ENCODE measurements around the gene KCNJ11. TPM values are rescaled to one million over a fixed set of nuclear protein-coding genes. Genes with fewer than 3 reads are reported as not detected.

The KCNJ11 gene
- total and polyA plus RNA-seq, 3 donors from 2014 or later: 1.4 to 2.1 (median 1.7) TPM

DNA sequence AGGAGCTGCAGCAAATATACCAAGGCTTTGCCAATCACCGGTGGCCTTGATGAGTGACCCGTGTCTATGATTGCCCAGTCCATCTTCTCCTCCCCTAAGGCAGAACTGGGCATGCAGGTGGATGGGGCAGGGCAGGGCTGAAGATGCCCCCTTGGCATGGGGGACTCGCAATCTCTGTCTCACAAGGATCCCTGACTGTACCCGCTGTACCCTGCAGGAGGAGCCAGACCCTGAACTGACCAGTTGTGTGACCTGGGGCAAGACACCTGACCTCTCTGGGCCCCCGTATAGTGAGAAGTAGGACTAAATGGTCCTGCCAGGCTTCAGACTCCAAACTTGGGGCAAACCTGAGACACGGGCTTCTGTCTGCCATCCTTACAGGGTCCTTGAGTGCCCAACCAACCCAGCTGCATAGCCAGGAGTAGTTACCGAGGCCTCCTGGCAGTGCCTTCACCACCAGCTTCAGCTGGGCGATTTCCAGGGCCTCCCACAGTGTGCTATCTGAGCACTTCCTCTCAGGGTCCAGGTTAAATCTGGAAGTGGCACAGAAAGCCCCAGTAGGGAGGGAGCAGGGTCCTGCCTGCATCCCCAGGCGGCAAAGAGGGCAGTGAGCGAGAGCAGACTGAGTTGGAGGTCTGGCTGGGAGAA is 6.4 kb upstream of the KCNJ11 start:
- intact Hi-C loops (cut with DNase I; ENCODE audit: low total_unique reads): no loop called here
- Histone ChIP-seq H3K27ac (no peak overlapping the region), H3K4me1 (no peaks in the 10 kb centered on the region)

DNA sequence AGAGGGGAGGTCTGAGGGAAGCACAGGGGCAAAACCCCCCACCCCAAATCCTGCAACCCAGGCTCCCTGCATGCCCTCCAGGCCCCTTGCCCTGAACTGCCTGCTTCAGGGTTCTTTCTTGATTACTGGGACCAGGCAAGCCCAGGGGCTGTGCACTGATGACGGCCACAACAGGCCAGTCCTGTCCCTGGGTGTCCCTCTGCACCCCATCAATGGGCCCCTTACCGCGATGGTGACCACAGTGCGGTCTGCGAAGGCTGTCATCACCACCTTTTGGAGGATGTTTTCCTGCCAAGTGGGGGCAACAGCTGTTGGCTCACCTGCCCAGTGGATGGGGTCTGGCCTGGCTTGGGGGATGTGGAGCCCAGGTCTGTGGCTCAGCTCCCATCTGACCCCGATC is 5.0 kb upstream of the KCNJ11 start:
- no peak overlapping the region for H3K4me3 ChIP-seq
- intact Hi-C loops (cut with DNase I; ENCODE audit: low total_unique reads): no loop called here
- H3K27me3 ChIP-seq: no peaks in the 10 kb centered on the region
- no peaks in the 10 kb centered on the region for H3K36me3 ChIP-seq (ENCODE audit: low read depth, missing control alignments)
- TF ChIP-seq, protein P1, sequence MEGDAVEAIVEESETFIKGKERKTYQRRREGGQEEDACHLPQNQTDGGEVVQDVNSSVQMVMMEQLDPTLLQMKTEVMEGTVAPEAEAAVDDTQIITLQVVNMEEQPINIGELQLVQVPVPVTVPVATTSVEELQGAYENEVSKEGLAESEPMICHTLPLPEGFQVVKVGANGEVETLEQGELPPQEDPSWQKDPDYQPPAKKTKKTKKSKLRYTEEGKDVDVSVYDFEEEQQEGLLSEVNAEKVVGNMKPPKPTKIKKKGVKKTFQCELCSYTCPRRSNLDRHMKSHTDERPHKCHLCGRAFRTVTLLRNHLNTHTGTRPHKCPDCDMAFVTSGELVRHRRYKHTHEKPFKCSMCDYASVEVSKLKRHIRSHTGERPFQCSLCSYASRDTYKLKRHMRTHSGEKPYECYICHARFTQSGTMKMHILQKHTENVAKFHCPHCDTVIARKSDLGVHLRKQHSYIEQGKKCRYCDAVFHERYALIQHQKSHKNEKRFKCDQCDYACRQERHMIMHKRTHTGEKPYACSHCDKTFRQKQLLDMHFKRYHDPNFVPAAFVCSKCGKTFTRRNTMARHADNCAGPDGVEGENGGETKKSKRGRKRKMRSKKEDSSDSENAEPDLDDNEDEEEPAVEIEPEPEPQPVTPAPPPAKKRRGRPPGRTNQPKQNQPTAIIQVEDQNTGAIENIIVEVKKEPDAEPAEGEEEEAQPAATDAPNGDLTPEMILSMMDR (IDR thresholded peaks at IDR 0.05): no peak
- TF ChIP-seq POLR2A (IDR thresholded peaks at IDR 0.05): no peak
- peaks cover 3% of the 10 kb centered on the region for H3K4me1 ChIP-seq
- H3K9me3 ChIP-seq: no peaks in the 10 kb centered on the region
- no peak overlapping the region for H3K27ac ChIP-seq
- DNase-seq: no peak
- WGBS, 2 donors: 94% methylated on average over 6 of the region's 6 CpGs; no CpG with 5 or more reads in 1 of the 2 donors

More for the DNA sequence above, 6.4 kb upstream of the KCNJ11 start:
- Histone ChIP-seq H3K27me3 (no peaks in the 10 kb centered on the region), H3K4me3 (no peak overlapping the region), H3K9me3 (no peaks in the 10 kb centered on the region), H3K36me3 (ENCODE audit: low read depth, missing control alignments) (no peaks in the 10 kb centered on the region)
- 81 to 82% methylated on average over 7 to 10 of the region's 10 CpGs for WGBS, 2 donors
- no peak for DNase-seq
- TF ChIP-seq, protein P1 (IDR thresholded peaks at IDR 0.05): no peak
- no peak for TF ChIP-seq POLR2A (IDR thresholded peaks at IDR 0.05)

DNA sequence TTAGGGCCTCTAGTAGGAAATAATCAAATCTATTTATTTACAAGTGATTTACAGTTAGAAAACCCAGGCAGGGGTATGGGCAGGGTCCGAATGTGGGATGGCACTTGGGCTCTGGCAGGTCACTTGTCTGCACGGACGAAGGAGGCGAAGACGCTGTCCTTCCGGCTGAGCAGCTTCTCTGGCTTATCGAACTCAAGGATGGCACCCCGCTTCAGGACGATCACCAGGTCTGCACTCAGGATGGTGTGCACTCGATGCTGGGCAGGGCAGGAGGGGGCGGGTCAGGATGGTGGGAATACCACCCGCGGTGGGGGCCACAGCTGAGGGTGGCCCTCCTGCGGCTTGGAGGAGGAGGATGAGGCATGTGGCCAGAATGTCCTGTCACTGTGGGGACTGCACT is 4.4 kb upstream of the KCNJ11 start:
- Histone ChIP-seq H3K36me3 (ENCODE audit: low read depth, missing control alignments) (no peaks in the 10 kb centered on the region), H3K4me1 (peaks cover 3% of the 10 kb centered on the region), H3K27me3 (no peaks in the 10 kb centered on the region), H3K4me3 (no peak overlapping the region), H3K9me3 (no peaks in the 10 kb centered on the region), H3K27ac (no peak overlapping the region)
- TF ChIP-seq POLR2A (IDR thresholded peaks at IDR 0.05): no peak
- TF ChIP-seq, protein P1 (IDR thresholded peaks at IDR 0.05): no peak
- DNase-seq: no peak
- intact Hi-C loops (cut with DNase I; ENCODE audit: low total_unique reads): no loop called here
- WGBS, 2 donors: 83 to 88% methylated on average over 6 to 14 of the region's 14 CpGs

DNA sequence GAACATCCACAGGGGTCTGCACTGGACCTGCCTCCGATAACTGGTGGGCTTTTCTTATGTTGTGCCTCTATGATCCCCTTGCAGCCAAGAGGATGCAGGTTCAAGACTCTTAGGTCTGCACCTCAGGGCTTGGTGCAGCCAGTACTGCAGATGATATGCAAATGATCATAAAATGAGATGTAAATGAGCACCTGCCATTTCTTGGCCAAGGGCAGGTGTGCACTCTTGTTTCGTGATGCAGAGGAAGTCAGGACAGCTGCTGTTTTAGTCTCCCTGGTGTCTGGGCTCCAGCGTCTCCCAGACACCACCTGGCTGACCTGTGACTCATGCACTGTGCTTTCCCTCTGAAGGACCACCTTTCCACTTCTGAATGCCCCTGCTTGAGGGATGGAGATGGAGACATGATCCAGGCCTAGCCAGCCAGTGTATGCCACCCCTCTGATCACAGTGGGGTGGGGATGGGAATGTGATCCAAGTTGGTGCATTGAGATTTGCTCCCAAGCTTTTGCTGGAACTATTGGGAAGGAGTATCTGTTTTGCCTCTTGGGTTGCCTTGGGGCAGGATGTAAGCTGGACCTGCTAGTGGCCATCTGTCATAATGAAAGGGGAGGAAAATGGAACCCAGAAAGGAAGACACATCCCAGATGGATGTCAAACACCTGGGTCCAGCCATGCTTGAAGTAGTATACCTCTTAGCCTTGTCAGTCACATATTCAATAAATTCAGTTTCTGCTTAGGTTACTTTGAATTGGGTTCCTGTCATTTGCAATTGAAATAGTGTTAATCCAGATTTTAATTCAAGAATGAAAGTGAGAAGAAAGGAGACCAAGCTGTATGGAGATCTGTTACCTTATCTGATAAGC is 3.3 kb upstream of the KCNJ11 start:
- TF ChIP-seq, protein P1 (IDR thresholded peaks at IDR 0.05): no peak
- no peaks in the 10 kb centered on the region for H3K27me3 ChIP-seq
- no peak overlapping the region for H3K4me3 ChIP-seq
- no peaks in the 10 kb centered on the region for H3K9me3 ChIP-seq
- intact Hi-C loops (cut with DNase I; ENCODE audit: low total_unique reads): no loop called here
- WGBS, 2 donors: 89% methylated on average over 3 of the region's 3 CpGs
- H3K4me1 ChIP-seq: peaks cover 3% of the 10 kb centered on the region
- DNase-seq: no peak
- H3K27ac ChIP-seq: no peak overlapping the region
- no peaks in the 10 kb centered on the region for H3K36me3 ChIP-seq (ENCODE audit: low read depth, missing control alignments)

Measured in testis (tissue), 3 donors.